Body of pancreas (tissue), 4 donors: ENCODE data around the gene COMMD1.
"Not testable (repeated sequence)": the region's sequence is repeated elsewhere in the genome, so short reads cannot be mapped to it uniquely, and the experiment has no call there.

Source experiments
- POLR2A ChIP-seq, 3 donors: fragments of 450-650 bp; IDR thresholded peaks; one replicate each; pipeline ENCODE4 v1.6.1; 2016; ENCODE audit warnings: antibody characterized with exemption in 3 of 3, mild to moderate bottlenecking in 2 of 3
- TF ChIP-seq, protein P1 (sequence below), 7 experiments: fragments of 450-650 bp in 4 of 7; fragments of 200-600 bp in 3 of 7; sonication (generic) in 3 of 7; IDR thresholded peaks; one replicate each; pipeline ENCODE4 v1.5.1; 2016 to 2019; ENCODE audit warnings: antibody characterized with exemption in 7 of 7

DNA sequence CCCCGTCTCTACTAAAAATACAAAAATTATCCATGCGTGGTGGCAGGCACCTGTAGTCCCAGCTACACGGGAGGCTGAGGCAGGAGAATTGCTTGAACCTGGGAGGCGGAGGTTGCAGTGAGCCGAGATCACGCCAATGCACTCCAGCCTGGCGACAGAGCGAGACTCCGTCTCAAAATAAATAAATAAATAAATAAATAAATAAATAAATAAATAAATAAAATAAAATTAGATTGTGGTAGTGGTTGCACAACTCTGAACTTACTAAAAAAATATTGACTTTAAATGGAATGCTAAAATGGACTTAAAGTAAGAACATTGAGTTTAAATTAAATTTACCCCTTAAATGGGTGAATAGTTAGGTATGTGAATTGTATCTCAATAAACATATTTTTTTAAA is 255.2 kb downstream of the COMMD1 start:
- TF ChIP-seq, protein P1, sequence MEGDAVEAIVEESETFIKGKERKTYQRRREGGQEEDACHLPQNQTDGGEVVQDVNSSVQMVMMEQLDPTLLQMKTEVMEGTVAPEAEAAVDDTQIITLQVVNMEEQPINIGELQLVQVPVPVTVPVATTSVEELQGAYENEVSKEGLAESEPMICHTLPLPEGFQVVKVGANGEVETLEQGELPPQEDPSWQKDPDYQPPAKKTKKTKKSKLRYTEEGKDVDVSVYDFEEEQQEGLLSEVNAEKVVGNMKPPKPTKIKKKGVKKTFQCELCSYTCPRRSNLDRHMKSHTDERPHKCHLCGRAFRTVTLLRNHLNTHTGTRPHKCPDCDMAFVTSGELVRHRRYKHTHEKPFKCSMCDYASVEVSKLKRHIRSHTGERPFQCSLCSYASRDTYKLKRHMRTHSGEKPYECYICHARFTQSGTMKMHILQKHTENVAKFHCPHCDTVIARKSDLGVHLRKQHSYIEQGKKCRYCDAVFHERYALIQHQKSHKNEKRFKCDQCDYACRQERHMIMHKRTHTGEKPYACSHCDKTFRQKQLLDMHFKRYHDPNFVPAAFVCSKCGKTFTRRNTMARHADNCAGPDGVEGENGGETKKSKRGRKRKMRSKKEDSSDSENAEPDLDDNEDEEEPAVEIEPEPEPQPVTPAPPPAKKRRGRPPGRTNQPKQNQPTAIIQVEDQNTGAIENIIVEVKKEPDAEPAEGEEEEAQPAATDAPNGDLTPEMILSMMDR (IDR thresholded peaks at IDR 0.05): not testable (repeated sequence)
- TF ChIP-seq POLR2A (IDR thresholded peaks at IDR 0.05): not testable (repeated sequence)
